GM18870 (cell line): Measurements from ENCODE around the gene TANGO2.

ENCODE experiments used
- ATAC-seq: cut with Tn5 transposase; IDR thresholded peaks from one replicate; pipeline ENCODE4 v1.9.1; 2021; ENCODE audit warnings: moderate library complexity; ENCODE audit not compliant: unreplicated experiment

The TANGO2 gene

DNA sequence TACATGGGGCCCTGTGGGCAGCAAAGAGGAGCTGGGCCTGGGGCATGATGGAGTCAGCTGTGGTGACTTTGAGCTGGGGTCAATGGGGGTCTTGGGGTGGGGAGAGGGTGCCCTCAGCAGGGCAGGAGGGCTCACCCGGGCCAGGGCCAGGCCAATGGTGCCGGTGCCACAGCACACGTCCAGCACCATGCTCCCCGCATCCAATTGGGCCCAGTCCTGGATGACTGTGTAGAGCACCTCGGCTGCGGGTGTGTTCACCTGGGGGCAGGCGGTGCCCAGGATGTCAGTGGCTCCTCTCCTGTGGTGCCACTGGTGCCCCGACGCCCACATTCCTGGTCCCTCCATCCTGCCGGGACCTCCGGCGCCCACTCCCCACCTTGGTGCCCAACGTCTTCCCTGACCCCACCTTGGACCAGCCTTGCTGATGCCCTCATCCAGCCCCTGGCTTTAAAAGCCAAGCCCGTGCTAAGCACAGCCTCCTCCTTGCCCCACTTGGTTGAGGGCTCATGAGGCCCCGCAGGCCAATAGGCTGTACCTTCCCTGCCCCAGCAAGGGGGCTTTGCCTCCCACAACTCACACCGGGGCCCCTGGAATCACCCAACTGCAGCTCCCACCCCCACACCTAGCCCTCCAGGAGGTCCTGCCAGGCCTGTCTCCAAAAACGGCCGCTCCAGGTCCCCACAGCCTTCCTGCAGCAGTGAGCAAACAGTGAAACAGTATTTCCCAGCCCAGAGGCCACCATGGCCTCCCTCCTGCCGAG, 92.8 kb downstream of the TANGO2 start:
- ATAC-seq = no peak

DNA sequence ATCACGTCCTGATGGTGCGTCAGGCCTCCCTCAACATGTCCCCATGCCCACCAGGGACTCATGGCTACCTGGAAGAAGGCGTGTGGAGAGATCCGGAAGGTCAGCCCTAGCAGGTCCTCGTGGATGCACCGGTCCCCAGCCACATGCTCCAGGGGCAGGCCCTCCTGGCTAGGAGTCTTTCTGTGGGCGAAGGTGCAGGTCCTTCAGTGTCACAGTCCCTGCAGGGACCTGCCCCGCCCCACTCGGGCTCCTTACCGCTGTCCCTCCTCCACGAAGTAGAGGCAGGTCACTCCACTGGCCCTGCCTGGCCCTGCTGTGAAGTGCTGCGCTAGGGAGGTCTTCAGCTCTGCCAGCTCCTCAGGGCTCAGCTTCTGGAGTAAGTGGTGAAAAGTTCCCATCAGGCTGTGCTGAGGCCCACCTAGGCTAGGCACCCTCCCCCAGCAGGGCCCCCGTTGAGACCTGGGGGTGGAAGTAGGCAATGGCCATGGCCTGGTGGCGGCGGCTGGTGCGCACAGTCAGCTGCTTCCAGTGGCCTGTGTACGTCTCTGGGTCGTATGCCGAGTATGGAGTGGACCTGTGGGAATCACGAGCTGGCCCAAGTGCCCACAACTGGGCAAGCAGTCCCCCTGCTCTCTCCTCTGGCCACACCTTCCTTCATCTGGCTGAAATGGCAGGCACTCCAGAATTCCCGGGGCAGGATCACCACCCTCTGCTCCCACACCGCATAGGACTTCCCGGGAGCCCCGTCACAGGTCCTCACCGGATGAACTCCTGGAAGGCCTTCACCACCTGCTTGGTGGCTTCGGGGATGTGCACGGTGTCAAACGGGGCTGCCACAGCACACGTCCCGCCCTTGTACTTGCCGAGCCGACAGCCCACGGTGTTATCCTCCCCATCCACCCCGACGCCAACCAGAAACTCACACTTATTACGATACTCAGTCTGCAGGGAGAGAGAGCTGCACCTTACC, 93.9 kb downstream of the TANGO2 start:
- ATAC-seq = no peak

DNA sequence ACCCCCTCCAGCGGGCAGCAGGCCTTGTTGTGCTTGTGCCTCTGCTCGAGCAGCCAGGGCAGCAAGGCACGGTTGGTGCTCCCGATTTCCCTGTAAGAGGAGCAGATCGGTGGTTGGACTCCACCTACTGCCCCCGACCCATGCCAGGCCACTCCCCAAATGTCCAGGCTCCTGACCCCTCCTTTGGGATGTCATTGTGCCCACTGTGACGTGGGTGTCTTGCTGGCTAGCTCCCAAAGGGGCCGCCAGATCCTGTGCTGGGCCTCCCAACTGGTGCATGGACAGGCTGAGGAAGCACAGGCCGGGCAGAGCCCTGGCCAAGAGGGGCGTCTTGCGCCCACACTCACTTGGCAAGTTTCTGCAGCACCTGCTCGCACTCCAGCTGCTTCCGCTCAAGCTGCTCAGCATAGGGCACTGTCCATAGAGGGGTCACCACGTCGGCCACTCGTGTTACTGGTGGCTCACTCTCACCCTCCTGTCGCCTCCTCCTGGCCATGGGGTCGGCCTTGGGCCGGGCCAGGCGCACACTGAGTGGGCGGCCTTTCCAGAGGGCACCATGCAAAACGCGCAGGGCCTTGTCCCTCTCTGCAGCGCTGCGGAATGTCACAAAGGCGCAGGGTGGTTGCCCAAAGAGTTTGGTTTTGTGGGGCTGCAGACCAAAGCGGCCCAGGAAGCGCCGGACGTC, 94.9 kb downstream of the TANGO2 start, which contains the start of gene RANBP1:
RANBP1 (plus strand) TSS at position 414 of the 685 bp plus-strand sequence; CDS start at position 495, 81 bp downstream.
- no peak for ATAC-seq

DNA sequence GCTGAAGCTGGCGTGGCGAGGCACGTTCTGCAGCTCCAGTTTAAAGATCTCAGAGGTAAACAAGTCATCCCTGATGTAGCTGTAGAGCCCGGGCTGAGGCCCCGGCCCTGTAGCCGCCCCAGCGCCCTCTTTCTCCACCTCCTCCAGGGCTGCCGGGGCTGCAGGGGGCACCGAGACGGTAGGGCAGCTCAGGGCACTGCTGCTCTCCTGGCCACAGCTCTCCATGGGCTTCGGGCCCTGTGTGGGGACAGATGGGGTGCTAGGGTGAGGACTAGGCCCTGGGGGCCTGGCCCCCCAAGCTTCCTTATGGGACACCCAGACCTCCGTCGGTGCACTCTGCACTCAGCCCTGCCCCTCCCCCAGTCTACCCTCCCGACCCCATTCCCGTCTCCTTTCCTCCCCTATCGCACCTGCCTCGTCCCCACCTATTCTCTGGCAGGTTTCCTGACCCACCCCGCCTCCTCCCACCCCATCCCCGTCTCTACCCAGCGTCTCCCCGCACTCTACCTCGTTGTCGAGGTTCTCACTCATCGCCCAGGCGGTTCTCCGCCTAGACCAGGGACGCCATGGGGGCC, 95.6 kb downstream of the TANGO2 start:
- no peak for ATAC-seq
